ENCODE data around the gene PHF1. TPM values are rescaled to one million over a fixed set of nuclear protein-coding genes. Genes with fewer than 3 reads are reported as not detected.

The PHF1 gene
- total RNA-seq, 2 donors from 2014 or later, result 71.4 to 75.7 TPM

DNA sequence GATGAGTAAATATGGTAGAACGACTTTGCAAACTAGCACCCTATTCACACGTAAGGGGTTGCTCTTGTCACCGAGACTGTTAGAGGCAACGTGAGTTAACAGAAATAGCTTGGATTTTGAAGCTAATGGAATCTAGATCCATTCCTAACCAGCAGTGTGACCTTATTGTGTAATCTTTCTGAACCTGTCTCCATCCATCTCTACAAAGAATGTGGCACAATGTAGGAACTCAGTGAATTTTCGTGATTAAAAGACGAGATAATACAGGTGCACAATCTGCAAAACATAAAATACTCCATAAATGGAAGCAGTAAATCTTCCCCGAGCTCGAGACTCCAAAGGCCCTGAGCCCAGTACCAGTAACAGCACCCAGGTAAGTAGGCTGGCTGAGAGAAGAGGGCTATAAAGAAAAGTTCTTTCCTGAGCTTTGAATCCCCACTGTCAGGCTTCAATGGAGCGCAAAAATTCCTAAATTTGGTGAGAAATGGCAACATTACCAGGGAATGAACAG is 20.0 kb upstream of the PHF1 start:
- Mint-ChIP-seq H3K4me3 (peak overlapping the region; percentile 85), H3K36me3 (ENCODE audit: low read depth) (peaks cover 3% of the 10 kb centered on the region), H3K27me3 (ENCODE audit: insufficient read depth) (no peaks in the 10 kb centered on the region), H3K9me3 (no peaks in the 10 kb centered on the region), H3K4me1 (peaks cover 24% of the 10 kb centered on the region), H3K27ac (peak overlapping the region; percentile 97)
- Histone ChIP-seq H3K9ac (ENCODE audit: extremely low read depth, low read length, poor library complexity, severe bottlenecking) (no peak overlapping the region), H3K27ac (ENCODE audit: low read depth, low read length) (no peak overlapping the region), H3K4me3 (ENCODE audit: low read length) (no peak overlapping the region), H3K27me3 (ENCODE audit: control insufficient read depth, insufficient read depth, low read length, poor library complexity, severe bottlenecking) (no peaks in the 10 kb centered on the region), H3K4me1 (ENCODE audit: control insufficient read depth, insufficient read depth, low read length) (no peaks in the 10 kb centered on the region), H3K9me3 (ENCODE audit: control insufficient read depth, low read length) (no peaks in the 10 kb centered on the region), H3K36me3 (ENCODE audit: control insufficient read depth, insufficient read depth, low read length) (no peaks in the 10 kb centered on the region)
- no peak for DNase-seq
- TF ChIP-seq, protein P1, sequence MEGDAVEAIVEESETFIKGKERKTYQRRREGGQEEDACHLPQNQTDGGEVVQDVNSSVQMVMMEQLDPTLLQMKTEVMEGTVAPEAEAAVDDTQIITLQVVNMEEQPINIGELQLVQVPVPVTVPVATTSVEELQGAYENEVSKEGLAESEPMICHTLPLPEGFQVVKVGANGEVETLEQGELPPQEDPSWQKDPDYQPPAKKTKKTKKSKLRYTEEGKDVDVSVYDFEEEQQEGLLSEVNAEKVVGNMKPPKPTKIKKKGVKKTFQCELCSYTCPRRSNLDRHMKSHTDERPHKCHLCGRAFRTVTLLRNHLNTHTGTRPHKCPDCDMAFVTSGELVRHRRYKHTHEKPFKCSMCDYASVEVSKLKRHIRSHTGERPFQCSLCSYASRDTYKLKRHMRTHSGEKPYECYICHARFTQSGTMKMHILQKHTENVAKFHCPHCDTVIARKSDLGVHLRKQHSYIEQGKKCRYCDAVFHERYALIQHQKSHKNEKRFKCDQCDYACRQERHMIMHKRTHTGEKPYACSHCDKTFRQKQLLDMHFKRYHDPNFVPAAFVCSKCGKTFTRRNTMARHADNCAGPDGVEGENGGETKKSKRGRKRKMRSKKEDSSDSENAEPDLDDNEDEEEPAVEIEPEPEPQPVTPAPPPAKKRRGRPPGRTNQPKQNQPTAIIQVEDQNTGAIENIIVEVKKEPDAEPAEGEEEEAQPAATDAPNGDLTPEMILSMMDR (conservative IDR thresholded peaks at IDR 0.05), result no peak
- 76 to 91% methylated on average over 5 to 9 of the region's 9 CpGs for WGBS, 2 experiments (ENCODE audit: insufficient coverage in 1 of 2, insufficient read length in 1 of 2)

DNA sequence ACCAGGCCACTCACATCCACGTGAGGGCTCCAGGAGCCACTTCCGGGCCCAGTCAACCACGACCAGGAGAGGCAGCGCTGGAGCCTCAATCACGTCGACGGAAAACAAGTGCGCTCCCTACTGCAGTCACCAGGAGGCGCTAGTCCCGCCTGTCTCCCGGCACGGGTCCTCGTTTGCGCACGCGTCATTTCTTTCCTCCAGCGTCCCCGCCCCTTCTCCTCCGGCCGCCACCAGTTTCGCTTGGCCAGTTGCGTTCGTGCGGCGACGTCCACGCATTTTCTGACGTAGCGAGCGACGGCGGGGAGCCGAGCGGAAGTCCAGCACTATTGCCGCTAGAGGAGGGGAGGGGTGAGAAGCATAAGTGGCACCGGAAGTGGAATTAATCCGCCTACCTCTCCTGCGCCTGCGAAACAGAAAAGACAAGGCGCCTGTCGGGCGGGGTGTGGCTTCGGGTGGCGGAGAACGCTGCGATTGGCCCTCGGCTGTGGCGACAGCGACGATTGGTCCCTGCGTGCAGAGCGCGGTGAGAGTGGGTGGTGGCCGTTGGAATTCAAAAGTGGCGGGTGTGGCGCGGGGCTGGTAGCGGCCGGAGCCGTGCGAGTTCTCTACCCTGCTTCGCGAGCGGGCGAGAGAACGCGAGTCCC is 19.4 kb upstream of the PHF1 start, which contains the start of gene KIFC1:
Gene KIFC1, plus strand, starts transcription at position 546 of the 644 bp plus-strand sequence. CDS start 163 bp downstream, outside the sequence.
- TF ChIP-seq, protein P1 (conservative IDR thresholded peaks at IDR 0.05), result peak; percentile 99
- H3K9me3 ChIP-seq (ENCODE audit: control insufficient read depth, low read length), result no peaks in the 10 kb centered on the region
- H3K27ac Mint-ChIP-seq, result peak within 1 kb of the TSS; percentile 97
- peaks cover 3% of the 10 kb centered on the region for H3K36me3 Mint-ChIP-seq (ENCODE audit: low read depth)
- peak within 1 kb of the TSS; percentile 95 for H3K4me3 ChIP-seq (ENCODE audit: low read length)
- H3K27me3 Mint-ChIP-seq (ENCODE audit: insufficient read depth), result no peaks in the 10 kb centered on the region
- no peaks in the 10 kb centered on the region for H3K4me1 ChIP-seq (ENCODE audit: control insufficient read depth, insufficient read depth, low read length)
- no peaks in the 10 kb centered on the region for H3K36me3 ChIP-seq (ENCODE audit: control insufficient read depth, insufficient read depth, low read length)
- H3K9ac ChIP-seq (ENCODE audit: extremely low read depth, low read length, poor library complexity, severe bottlenecking), result peak within 1 kb of the TSS; percentile 83
- peak within 1 kb of the TSS; percentile 85 for H3K4me3 Mint-ChIP-seq
- peak within 1 kb of the TSS; percentile 52 for H3K27ac ChIP-seq (ENCODE audit: low read depth, low read length)
- peak; percentile 100 for DNase-seq
- no peaks in the 10 kb centered on the region for H3K9me3 Mint-ChIP-seq
- no peaks in the 10 kb centered on the region for H3K27me3 ChIP-seq (ENCODE audit: control insufficient read depth, insufficient read depth, low read length, poor library complexity, severe bottlenecking)
- peaks cover 24% of the 10 kb centered on the region for H3K4me1 Mint-ChIP-seq
- 0% methylated on average over 20 to 67 of the region's 67 CpGs for whole genome bisulfite sequencing, 2 experiments (ENCODE audit: insufficient coverage in 1 of 2, insufficient read length in 1 of 2)

DNA sequence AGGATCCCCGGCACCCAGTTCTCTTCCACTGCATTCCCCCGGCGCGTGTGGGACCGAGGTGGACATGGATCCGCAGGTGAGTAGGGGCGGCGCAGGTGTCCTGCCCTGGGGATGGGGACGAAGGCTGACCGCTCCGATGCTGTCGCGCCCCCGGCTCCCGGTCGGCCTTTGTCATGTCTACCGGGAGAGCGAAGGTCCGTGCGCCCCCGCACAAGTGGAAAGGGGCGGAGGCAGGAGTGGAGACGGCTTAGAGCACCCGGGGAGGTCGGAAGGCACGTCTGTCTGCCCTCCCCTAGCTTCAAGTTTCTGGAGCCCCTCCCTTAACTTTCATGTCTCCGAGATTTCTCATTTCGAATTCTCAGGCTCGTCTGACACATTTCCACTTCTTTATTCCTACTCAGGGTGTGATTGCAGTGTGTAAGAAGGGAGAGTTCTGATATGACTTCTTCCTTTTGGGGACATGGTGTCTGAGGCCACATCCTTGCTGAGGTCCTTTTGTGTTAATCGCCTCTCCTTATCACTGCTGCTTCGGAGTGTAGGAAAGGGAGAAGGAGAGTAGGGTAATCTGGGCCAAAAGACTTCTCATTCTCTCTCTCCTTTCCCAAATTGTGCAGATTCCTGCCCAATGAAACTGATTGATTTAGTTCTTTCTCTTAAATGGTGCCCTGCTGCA is 18.8 kb upstream of the PHF1 start:
- 0 to 1% methylated on average over 4 to 31 of the region's 31 CpGs for WGBS, 2 experiments (ENCODE audit: insufficient coverage in 1 of 2, insufficient read length in 1 of 2)
- H3K27me3 ChIP-seq (ENCODE audit: control insufficient read depth, insufficient read depth, low read length, poor library complexity, severe bottlenecking), result no peaks in the 10 kb centered on the region

More for the DNA sequence above, 18.8 kb upstream of the PHF1 start:
- peak overlapping the region; percentile 83 for H3K9ac ChIP-seq (ENCODE audit: extremely low read depth, low read length, poor library complexity, severe bottlenecking)
- Mint-ChIP-seq H3K27me3 (ENCODE audit: insufficient read depth) (no peaks in the 10 kb centered on the region), H3K36me3 (ENCODE audit: low read depth) (peaks cover 3% of the 10 kb centered on the region), H3K27ac (peak overlapping the region; percentile 97), H3K9me3 (no peaks in the 10 kb centered on the region), H3K4me3 (peak overlapping the region; percentile 85), H3K4me1 (peaks cover 24% of the 10 kb centered on the region)
- H3K4me1 ChIP-seq (ENCODE audit: control insufficient read depth, insufficient read depth, low read length), result no peaks in the 10 kb centered on the region
- no peak for DNase-seq
- H3K27ac ChIP-seq (ENCODE audit: low read depth, low read length), result peak overlapping the region; percentile 52
- H3K4me3 ChIP-seq (ENCODE audit: low read length), result peak overlapping the region; percentile 95
- TF ChIP-seq, protein P1 (conservative IDR thresholded peaks at IDR 0.05), result no peak
- no peaks in the 10 kb centered on the region for H3K9me3 ChIP-seq (ENCODE audit: control insufficient read depth, low read length)
- H3K36me3 ChIP-seq (ENCODE audit: control insufficient read depth, insufficient read depth, low read length), result no peaks in the 10 kb centered on the region
